Activated T-helper 9 cell treated with anti-CD3 and anti-CD28 coated beads, Interleukin-2, amount 50 U/mL, for 16 hours (primary cell): ENCODE measurements around the gene APP.
"Not testable (repeated sequence)": the region's sequence is repeated elsewhere in the genome, so short reads cannot be mapped to it uniquely, and the experiment has no call there.

Experiments
- DNase-seq: peaks from one replicate; pipeline ENCODE4 v3.0.0-alpha.2; 2020; ENCODE audit warnings: low read depth

APP gene

DNA sequence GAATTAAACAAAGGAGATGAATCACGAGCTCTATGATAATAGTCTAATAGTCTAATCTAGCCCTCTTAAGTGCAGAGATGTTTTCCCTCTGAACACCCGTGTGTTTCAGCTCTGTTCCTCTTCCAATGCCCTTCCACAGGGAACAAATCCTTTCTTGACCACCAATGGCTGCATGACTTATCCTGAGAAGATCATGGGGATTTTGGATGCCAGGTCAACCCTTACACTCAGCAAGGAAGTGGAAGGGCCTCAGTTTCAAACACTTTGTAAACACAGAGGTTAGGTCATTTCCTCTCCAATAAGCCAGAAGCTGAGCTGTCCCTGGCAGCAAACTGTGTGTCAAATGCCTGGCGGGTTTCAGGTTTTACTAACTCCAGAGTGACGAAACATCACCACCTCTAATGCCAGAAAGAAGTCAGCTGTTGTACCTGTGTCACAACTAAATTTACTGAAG is 235.8 kb downstream of the APP start:
- no peak for DNase-seq

DNA sequence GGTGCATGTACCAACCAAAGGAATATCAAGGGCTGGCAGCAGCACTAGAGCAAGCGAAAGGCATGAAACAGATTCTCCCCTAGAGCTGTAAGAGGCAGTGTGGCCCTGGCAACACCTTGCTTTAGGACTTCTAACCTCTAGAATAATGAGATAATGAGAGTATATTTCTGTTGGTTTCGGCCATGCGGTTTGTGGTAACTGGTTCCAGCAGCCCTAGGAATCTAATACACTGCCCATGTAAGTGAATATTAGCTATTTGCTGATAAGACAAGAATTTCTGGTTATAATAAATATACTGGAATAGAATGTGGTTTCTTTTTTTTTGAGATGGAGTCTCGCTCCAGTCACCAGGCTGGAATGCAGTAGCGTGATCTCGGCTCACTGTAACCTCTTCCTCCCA is 236.4 kb downstream of the APP start:
- no peak for DNase-seq

DNA sequence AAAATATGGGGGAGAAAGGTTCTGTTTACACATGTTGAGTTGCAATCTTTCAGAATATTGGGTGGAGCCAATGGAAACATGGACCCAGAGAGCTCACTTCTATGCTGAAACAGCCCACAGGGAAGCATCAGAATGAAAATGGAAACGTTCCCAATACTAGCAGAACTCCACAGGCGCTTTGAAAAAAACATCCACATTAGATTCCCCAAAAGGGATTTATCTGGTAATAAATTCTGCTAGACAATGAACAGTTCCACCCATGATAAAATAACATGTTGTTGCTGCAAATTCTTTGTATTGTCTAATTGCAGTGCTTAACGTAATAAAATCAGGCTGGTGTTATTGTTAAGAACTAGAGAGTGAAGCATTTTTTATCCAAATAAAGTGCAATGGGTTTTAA is 238.8 kb downstream of the APP start:
- DNase-seq, result no peak

DNA sequence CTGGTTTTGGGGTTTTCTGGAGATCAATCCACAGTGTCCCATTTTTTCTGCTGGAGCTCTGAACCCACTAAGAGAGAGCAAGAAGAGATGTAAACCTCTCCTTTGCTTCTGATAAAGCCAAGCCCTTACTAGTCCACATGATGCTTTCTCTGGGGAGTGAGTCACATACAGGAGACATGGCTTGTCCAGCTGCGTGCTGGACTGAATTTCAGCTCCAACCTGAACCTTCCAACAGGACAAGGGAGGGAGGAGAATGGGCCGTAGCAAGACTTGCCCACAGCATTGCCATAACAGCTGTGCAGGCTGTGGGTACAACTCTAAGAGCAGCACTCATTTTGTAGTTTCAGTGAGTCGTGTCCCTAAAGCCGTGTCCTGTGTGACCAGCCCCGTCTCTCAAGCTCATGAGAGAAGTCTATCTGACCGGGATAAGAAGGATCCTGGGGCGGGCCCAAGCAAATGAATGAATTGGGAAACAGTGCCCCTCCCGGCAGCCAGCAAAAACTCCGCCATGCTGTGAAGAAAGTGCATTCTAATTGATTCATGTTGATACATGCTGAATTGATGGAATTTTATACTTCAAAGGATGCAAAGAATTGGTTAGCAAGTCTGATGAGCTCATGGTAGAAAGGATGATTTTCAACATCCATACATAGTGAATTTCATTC is 240.6 kb downstream of the APP start:
- DNase-seq, result no peak

DNA sequence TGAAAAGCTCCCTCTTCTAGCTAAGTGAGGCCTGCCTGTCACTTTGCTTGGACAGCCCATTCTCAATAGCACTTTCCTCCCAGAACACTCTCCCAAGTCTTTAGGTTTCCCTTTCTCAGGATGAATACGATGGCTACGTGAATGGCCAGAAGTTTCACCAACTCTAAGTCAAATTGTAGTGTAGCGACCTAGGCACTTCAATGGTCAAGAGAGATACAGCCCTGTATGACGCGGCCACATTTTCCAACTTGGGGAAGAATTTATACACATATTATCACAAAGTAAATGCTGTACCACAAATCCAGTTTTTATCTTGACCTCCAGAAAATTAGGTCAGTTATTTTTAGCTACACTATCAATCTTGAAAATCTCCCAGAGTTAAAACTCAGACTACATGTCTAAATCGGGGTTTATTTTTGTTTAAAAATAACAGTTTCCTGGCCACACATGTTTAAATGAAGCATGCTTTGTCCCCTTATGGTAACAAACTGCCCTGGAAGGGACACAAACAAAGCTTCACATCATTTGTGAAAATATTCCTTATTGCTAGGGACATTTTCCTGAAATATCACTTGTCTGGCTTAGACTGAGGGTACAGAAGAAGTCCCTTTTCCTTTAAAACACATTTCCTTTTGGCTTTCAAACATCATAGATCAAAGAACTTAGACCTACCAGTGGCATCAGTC is 243.2 kb downstream of the APP start:
- DNase-seq, result no peak

DNA sequence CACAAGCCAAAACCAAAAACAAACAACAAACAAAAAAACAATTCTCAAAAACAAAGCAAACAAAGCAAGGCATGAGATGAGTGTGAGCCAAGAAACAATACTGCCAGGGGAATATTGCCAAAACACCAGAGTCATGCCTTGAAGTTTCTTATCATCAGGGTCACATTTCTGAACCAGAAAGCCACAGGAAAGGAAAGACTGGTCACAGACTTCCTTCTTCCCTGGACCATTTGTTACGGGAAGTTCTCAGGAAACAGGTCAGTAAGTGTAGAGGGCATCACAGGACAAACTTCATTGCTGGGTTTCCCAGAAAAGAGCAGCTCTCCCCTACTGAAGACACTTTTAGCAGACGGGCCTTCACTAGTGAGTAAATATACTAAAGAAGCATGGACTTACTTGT is 244.6 kb downstream of the APP start:
- no peak for DNase-seq

DNA sequence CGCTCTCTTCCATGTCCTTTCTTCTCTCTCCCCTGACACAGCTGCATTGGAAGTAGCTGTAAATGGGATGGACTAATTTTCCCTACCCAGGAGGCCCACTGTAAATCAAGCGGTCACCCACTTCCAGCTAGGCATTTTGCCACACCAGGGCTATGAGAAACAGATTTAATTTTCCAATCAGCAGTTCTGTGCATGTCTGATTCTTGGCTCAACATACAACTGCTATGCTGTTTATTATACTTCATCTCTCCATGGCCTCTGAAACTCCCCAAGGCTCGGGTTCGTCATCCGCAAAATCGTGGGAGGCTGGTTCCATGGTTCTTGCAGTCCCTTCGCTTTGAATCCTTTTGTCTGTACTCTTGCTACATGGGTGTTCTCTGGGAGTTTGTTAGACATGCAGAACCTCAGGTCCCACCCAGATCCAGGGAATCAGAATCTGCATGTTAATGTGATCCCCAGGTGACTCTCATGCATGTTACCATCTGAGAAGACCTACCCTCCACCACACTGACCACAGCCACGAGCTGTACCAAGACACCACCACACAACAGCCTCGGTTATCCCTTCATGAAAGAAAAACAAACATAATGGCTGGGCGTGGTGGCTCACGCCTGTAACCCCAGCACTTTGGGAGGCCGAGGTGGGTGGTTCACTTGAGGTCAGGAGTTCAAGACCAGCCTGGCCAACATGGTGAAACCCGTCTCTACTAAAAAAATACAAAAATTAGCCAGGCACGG is 245.3 kb downstream of the APP start:
- no peak for DNase-seq

DNA sequence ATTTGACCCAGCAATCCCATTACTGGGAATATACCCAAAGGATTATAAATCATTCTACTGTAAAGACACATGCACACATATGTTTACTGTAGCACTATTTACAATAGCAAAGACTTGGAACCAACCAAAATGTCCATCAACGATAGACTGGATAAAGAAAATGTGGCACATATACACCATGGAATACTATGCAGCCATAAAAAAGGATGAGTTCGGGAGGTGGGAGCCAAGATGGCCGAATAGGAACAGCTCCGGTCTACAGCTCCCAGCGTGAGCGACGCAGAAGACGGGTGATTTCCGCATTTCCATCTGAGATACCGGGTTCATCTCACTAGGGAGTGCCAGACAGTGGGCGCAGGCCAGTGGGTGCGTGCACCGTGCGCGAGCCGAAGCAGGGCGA is 252.4 kb downstream of the APP start:
- not testable (repeated sequence) for DNase-seq

DNA sequence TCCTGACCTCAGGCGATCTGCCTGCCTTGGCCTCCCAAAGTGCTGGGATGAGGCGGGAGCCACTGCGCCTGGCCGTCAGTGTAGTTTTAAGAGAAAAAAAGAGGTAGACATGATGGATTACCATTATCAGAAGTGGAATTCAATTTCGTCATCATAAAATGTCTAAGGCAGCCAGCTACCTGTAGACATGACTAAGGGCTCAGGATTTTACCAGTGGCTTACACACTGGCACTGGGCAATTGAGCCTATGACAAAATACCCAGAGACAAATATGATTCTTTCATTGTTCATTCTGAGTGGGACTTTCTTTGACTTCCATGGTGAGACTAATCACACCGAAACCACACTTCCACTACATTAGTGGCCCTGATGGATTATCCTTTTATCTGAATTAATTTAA is 254.3 kb downstream of the APP start:
- no peak for DNase-seq

DNA sequence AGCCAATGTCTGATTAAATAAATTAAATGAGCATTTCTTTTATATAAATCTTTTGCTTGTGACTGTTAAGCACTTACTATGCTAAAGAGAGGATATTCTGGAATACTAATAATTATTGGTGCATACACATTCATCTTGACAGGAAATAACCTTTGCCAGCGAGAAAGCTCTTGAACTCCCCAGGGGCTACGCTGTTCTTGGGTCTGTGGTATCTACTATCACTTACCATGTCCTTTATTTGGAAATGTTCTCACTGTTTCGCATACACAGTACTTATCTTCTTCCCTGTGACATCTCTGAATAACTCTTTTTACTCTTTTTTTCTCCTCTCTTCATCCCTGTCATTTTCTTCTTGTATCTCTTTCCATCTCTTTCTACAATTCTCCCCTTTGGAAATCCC is 257.1 kb downstream of the APP start:
- no peak for DNase-seq

DNA sequence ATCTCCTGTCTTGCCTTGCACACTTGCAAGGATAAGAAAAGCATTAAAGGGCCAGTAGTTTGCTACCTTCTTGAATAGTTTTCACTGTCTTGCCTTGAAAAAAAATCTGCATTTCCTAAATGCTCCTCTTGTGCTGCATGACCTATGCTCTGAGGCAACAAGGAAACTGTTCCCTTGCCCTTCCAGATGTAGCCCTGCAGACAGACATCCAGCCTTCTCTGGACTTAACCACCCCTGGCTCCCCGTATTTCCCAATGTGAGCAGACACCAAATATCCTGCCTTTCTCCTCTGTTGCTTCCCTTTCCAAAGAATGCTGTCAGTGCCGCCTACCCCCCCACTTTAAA is 258.2 kb downstream of the APP start:
- DNase-seq, result no peak

DNA sequence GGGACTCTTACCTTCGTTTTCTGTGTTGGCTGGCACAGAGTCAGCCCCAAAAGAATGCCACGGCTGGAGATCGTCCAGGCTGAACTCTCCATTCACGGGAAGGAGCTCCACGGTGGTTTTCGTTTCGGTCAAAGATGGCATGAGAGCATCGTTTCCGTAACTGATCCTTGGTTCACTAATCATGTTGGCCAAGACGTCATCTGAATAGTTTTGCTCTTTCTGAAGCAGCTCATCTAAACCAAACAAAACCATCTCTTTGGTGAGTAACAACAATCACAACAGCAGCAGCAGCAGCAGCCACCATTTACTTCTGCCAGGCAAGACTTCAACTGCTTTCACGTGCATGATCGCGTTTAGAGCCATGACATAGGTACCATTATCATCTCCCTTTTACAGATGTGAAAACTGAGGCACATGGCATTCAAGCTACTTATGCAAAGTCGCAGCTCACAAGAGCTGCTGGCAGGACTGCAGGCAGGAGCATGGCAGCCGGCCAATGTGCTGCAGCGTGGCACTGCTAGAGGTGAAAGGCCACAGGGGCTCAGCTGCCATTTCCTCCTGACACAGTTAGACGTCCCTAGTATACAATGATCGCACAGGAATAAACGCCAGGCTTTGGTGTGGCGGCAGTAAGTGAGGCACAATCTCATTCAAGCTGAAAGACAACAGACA is 258.7 kb downstream of the APP start:
- DNase-seq, result no peak

DNA sequence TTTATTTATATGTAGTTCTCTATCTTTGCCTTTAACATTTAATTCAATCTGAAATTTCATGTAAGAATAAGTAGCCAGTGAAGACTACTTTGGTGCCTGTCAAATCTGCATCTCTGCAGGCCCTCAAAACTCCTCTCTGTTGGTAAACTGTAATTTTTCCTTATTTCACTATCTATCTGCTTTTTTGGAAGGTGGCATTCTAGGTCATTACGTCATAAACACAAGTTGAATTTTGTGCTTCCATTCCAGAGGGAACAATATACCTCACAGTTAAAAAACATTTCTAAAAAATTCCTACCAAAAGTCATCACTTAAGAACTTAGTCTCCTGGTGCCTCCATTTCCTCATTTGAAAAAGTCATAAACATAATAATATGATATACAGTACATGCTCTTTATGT is 259.8 kb downstream of the APP start:
- no peak for DNase-seq

DNA sequence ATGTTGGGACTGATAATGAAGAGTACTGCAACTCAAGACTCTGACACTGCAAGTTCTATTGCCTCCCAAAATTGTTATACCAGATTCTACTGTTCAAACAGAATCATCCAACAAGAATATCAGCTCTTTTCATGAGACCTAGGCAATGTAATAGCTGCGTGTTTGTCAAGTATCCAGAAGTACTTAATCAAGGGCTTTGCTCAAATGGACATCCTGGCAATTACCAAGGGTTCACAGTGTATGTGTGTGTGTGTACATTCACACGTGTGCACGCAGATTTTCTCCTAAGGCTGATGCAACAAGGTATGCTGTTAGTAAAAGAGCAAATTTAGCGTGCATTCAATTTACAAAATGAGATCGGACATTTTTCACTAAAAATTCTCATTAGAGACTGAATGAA is 261.2 kb downstream of the APP start:
- DNase-seq, result no peak

DNA sequence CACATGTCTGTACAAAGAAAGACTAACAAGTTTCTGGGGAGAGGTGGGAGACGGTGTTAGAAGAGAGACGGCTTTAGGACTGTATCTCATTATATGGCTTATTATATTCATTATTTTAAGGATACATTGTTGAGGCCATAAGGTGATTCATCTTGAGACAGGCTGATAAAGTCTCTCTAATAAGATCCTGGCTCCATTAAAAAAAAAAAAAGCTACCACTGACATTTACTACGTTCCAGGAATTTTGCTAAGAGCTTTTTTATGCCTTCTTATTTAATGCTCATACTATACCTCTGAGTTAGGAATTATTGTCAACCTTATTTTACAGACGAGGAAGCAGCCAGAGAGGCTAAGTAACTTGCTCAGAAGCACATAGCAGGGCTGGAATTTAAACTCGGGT is 262.1 kb downstream of the APP start:
- no peak for DNase-seq

DNA sequence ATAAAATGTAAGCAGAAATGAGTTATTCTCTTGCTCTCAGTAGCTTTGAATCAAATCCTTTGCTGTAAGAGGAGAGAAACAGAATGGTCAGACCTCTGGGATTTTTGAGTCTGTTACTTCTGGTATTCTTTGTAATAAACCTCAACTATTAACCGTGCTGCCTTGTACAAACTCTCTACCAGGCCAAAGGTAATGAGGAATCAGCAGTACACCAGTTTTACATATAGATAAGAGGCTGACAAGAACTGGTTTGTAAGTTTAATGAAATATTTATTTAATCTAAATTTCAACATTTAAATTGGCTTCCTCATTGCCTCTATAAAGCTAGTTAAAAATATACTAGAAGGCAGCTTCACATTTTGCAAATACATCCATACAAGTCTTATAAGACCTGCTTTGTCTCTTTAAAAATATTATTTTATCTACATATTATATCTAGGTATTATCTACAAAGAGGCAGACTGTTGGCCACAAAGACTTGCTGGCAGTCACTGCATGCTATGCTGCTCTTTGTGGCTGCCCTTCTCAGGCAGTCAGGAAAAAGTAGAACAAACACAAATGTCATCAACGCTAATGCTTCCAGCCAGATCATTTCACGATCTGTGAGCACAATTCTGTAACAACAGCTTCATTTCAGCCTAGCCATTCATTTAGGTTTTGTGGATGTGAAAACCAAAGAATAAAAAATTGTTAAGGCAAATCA is 262.8 kb downstream of the APP start:
- DNase-seq, result no peak

DNA sequence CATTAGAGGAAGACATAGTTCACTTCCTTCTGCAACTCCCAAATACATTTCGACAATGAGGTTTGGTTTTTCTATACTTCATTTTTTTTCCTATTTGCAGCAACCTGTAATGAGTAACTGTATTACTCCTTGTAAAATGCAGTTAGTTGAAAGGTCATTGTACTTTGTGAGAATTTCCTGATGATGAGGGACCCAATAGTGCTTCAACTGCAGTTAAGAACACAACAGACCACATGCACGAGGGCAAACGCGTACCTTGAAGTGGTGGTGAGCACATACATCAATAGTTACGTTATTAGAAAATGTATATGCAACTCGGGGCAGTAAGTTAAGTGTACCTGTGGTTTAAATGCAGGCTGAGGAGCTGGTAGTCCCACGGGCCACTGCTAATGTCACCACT is 264.0 kb downstream of the APP start:
- no peak for DNase-seq

DNA sequence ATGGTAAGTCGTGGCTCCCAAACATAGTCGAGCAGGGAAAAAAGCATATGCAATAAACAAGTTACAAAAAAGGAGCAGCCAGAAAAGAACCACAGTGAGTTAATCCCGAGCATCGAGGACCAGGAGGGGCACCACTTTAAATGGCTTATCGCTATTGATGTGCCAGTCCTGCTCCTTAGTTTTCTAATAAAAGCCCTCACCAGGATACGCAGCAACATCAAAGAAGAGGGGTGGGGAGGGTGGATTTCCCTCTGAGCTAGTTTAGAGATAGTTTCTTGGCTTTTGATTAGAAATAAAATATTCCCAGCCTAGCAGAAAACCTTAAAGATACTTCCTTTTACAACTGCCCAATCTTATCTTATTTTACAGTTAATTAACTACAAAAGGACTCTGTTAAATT is 265.4 kb downstream of the APP start:
- DNase-seq, result no peak

DNA sequence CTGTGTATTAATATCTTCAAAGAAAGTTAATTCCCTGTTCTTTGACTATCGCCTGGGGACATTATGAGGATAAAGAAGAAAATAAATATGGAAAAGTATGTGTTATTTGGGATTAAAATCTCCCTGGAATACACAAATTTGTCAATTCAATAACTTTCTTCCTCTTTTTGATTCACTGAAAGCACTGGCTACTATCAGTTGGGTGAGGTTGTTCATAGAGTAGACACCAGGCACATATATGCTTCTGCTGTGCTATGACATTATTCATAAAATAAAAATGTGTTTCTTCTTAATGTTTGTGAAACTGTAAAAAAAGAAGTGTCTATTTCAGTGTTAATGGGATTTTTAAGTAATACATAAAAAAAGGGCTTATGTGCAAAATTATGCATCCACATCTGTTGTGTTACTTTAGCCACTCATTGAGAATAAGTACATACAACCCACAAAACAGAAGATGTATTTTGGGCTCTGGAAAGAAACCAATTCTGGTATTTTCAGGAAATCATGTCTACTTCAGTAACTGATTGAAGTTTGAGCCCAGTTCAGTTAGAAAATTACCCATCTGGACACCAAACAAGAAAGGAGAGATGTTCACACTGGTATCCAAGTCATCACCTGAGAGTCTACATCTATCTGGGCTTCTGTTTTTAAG is 266.4 kb downstream of the APP start:
- DNase-seq, result no peak

DNA sequence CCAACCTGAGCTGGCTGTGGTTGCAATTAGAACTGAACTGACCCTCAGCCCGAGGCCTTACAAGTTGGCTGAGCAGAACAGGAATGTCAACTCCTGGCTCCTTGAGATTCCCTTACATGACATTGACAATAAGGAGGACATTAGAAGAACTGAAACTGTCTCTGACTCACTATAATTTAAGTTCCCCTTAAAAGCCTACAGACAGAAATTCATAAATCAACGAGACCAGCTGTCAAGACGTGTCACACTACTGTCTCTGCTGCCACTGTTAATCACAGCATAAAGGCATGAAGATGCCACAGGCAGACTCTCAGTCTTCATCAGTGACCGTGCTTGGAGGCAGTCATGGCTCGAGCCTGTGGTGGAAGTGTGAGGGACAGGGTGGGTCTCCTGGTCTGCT is 267.0 kb downstream of the APP start:
- DNase-seq, result no peak

DNA sequence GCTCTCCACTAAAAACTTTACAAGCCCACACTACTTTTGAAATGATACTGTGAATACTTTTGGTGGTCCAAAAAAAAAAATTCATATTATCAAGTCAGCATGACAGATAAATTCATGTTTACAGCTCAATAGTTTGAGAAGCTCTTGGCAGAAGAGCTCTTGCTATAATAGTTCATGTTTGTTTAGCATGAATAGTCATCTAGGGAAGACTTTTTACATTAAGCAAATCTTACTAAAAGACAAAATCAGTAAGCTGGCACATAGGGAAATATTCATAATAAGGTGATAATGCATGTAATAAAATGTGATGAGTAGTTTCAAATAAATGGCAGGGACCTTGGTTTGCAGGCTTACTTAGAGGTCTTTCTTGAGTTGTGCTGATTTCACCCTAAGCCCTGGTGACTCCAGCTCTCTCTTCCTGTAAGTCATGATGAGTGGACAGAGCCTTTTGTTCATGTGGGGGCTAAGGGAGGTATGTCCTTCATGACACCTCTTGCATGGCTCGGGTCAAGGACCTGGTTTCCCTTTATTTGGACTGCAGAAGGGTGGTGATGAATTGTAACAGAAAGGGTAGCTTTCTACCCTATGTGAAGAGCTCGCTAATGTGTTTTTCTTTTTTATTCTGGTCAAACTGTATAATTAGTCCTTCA is 269.1 kb downstream of the APP start:
- DNase-seq, result no peak
